ENCODE data around the gene BAZ2A.

DNA sequence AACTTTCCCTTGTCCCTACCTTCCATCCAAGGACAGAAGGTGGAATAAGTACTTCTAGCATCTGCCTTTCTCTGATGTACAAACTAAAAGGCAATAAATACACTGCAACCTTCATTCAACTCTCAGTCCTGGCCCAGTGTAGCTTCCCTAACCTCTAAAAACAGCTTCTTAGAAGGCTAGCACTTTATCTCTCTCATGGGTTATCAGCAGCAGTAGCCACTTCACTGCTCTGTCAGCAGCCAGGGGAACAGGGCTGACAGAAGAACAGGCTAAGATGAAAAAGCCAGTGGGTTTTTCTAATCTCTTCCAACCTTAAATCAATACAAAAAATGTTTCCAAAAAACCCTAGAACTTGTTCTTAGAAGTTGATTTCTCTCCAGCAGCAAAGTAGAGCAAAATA is 13.2 kb downstream of the BAZ2A start:
- no peak for TF ChIP-seq ZNF274 (IDR thresholded peaks at IDR 0.05; ENCODE audit: low read depth, low read length)
- no peak for TF ChIP-seq YY1 (IDR thresholded peaks at IDR 0.05; ENCODE audit: insufficient read depth, insufficient read length)
